HS-27A (cell line): ENCODE results near the gene TRPM1.
"Not testable (repeated sequence)": the region's sequence is repeated elsewhere in the genome, so short reads cannot be mapped to it uniquely, and the experiment has no call there.

ENCODE experiments used
- DNase-seq: peaks from one replicate; pipeline ENCODE4 v3.0.0-alpha.2; 2012; ENCODE audit warnings: low read depth, missing footprints

TRPM1 gene

GRCh38 chr15:31116423-31117030, 15.0 kb upstream of the TRPM1 start:
- DNase-seq, result no peak

DNA sequence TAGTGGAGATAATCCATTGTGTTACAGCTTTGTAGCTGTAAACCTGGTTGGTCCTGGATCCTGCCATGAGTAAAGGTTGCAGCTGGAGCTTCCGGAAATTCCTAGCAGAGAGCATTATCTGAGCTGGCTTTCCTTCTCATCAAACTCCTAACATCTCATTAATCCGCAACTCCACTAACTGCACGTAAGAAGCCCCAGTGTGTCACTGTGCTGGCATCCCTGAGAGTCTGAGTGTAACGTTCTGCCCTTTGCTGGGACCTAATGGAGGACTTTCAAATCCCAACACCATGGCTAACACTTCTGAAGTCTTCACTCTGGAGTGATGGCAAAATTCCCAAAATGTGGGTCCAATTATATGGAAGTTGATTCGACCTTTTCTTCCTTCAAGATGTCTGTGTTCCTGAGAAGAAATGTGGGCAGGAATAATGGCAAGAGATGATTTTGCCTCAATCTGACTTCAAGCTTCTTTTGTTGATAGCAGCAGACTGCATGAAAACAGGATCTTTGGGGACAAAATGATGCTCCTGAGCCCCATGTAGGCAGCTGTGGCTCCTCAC, 9.6 kb upstream of the TRPM1 start:
- no peak for DNase-seq

GRCh38 chr15:31108836-31109235, 7.3 kb upstream of the TRPM1 start:
- DNase-seq, result no peak

DNA sequence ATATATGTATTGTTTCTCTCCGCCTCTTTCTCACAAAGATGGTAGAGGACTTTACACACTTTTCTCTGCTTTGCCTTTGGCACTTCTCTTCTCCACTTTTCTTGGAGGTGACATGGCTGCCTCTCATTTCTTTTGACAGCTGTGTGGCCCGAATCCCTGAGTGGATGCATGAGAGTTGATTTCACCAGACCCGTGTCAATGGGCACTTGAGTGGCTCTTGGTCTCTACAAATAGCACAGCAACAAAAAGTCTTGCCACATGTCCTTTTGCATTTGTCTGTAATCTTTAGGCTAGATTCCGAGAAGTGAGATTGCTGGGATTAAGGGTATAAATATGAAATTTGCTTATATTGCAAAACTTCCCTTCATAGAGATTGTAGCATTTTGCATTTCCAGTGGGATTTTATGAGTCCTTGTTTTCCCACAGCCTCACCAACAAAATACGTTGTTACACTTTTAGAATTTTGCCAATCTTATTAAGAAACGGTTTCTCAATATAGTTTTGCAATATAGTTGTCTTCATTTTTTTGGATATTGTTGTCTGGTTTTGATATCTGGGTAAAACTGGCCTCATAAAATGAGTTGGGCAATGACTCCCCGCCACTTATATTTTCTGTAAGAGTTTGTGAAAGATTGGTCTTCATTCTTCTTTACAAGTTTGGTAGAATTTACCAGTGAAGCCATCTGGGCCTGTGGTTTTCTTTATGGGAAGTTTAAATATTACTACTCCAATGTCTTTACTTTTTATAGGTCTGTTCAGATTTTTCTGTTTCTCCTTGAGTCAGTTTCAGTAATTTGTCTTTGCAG, 5.2 kb upstream of the TRPM1 start:
- DNase-seq, result no peak

DNA sequence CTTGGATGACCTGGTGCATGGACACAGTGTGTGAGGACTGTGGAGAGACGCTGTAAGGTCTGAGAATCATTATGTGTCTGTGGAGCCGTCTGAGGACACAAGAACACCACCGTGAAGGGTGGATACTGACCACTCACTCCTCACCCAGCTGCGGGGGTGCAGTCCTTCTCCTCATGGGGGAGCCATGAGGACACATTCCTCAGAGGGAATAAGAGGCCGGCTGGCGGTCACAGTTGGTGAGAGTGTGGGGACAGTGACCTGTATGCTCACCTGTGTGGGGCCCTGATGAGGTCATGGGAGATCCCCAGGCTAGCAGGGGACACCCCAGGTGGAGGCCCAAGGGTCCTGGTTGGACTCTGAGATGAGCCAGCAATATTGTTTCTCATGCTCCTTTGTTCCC, 2.5 kb upstream of the TRPM1 start:
- no peak for DNase-seq

GRCh38 chr15:31102374-31103342, 1.1 kb upstream of the TRPM1 start:
- DNase-seq, result no peak

- no peak for DNase-seq
These were observed 455 bp upstream of the TRPM1 start for GRCh38 chr15:31102039-31102321.

DNA sequence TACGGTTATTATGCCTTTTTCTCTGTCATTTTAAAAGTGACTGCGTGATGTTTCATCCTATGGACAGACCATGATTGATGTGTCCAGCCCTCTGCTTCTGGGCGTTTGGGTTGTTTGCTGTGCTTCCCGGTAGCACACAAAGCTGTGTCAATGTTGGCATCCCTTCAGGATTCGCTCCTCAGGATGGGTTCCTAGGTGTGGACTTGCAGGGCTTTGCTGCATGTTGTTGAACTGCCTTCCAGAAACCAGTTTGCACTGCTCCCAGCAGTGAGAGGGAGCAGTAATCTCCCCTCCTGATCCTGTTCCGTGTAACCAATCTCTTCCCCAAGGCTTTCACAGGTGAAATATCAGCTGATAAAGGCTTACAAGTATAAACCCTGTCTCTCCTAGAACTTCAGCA, 787 bp downstream of the TRPM1 start:
- DNase-seq, result no peak

DNA sequence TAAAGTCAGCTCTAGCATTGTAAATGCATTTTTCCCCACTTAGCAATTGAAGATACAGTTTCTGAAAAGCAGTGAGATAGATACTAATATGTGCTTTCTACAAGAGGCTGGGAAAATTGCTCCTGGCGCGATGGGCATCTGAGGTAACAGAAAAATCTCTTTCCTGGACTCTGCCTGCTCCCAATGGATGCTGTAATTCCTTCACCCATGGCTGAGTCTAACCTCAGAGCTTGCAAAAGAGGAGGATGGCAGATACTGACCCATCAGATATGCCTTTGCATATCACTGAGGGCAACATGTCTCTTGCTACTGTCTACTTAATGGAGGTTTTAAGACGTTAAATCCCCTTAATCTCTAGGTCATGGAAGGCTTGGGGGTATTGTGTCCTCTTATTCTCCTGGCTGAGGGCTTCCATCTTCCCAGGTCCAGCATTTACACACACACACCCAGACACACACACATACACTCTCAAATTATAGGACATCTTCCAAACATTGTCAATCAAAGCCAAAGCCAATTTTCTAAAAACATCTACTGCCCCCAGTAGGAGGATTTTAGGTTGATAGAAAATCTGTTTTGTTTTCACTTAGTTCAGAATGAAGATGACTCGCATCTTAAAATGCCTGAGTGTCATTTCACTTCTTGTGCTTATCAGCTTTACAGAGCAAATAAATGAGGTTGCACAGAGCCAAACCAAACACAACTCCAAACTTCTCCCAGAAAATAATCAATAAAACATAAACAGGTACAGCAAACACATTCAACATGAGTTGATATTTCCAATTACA, 2.4 kb downstream of the TRPM1 start:
- no peak for DNase-seq

GRCh38 chr15:31098491-31098917, 3.0 kb downstream of the TRPM1 start:
- DNase-seq, result no peak

- no peak for DNase-seq
These were observed 5.0 kb downstream of the TRPM1 start for GRCh38 chr15:31096563-31096962.

DNA sequence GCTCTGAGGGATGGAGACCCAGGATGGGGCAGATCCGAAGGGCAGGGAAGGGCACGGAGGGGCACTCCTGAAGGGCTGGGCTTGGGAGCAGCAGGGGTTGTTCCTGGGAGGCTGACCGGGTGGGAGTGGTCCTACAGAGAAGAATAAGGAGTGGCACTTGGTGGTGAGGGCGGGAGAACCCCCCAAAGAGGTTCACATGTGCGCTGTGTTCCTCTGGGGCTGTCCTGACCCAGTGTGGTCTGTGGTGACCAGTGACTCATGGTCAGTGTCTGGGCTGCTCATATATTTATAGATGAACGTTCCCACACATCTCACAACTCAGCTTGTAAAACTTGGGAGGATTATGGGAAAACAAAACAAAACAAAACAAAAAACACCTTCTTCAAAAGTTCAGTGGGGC, 10.0 kb downstream of the TRPM1 start:
- DNase-seq, result no peak

DNA sequence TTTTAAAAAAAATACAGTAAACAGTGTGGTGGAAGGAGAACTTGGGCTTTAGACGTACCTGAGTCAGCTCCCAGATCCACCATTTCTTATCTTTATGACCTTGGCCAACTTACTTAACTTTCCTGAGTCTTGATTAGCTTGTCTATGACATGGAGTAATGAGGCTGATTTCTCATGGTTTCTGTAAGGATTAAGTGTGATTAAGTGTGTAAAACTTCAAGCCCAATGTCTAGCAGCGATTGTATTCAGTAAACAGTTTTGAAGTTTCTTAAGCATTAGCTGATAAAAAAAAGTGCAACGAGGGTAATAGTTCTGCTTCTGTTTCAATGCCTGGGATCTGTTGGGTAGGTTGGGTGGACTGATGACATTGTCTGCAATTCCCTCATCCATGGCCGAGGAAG, 10.8 kb downstream of the TRPM1 start:
- DNase-seq, result no peak

GRCh38 chr15:31089368-31090047, 12.0 kb downstream of the TRPM1 start:
- DNase-seq, result no peak

DNA sequence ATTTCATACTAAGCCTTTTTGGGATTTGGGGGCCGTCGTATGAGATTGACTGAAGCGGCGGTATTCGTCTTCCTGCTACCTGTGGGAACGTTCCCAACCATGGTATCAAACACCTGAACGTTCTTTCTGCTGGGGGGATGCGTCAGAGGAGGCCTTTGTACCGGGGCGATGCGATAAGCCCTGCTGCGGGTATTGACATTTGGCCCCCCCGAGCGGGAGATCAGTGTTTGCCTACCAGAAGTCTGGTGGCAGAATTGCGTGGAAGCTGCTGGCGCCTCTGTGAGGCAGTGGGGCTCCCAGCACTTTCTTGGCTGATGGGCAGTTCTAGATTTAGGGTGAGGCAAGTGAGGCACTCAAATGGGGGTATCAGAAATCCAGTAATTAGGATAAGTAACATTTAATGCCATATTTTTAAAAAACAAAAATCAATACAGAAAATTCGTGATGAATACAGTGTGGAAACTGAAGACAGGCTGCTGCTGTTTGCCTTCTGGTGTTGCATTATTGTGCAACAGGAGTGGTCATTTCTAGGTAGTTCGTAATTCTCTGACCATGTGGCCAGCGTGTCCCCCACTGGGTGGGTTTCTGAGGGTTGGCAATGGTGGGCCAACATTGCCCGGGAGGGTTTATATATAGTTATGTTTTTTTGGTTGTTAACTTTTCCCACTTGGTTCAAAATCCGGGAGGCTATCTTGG, 12.7 kb downstream of the TRPM1 start:
- no peak for DNase-seq

GRCh38 chr15:31088041-31088440, 13.5 kb downstream of the TRPM1 start:
- not testable (repeated sequence) for DNase-seq

DNA sequence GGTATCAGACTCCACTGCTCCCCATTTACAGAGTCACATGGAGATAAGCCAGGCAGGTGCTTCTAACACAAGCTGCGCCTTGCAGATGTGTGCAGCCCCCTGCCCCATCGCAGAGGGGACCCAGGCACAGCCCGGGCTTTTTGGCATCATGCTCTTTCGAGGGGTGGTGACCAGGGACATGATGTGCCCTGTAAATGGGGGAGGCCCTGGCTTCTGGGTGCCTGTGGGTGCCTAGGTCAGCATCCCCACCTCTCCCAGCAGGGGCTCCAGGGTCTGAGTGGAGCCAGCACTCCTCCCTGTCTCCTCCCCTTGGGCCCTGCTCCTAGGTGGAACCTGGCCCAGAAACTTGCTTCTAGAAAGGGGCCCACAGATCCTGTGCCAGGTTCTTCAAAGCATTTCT, 15.2 kb downstream of the TRPM1 start:
- DNase-seq, result no peak

DNA sequence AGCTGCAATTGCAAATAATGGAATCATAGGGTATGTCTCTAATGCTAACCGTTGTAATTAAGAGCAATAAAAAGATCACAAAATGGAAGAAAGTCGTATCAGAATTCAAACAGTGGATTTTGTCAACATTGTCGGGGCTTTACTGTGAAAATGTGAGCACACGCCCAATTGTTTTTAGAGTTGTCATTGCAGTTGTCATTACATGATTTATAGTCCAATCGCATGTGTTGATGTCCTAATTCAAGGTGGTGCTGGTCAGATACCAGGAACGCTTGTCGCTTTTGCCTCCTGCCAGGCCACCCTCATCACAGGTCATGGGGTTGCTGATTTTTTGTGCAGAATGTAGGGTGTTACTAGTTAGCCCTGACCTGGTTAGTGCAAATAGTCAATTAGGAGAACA, 16.2 kb downstream of the TRPM1 start:
- no peak for DNase-seq

DNA sequence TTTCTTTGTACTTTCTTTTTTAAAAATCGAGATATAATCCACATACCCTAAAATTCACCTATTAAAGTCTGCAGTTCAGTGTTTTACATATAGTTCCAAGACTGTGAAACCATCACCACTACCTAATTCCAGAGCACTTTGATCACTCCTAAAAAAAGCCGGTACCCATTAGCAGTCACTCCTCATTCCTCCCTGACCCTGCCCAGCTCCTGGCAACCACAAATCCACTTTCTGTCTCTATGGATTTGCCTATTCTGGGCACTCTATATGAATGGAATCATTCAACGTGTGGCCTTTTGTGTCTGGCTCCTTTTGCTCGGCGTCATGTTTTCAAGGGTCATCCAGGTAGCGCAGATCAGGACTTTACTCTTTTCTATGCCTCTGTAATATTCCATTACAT, 17.3 kb downstream of the TRPM1 start:
- DNase-seq, result no peak

DNA sequence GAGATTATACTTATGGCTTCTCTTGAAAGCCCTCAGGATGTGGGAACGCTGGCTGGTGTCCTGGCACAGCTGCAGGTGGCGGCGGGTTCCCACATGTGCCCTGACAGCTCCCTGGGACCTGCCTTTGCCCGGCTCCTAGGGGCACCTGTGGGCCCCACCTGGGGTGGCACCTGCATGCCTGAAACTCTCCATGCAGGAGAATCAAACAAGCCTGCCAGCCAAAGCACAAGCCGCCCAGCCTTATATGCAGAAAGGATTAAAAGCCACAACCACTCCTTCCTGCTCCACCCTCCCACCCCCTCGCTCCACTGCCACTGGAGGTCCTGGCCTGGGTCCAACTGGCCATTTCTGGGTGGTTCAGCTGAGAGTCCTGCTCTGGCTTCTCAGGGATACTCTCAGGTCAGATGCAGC, 18.1 kb downstream of the TRPM1 start:
- peak; percentile 41 for DNase-seq
